Endothelial cell of umbilical vein (primary cell): ENCODE measurements around the gene SCAMP4. TPM values are rescaled to one million over a fixed set of nuclear protein-coding genes. Genes with fewer than 3 reads are reported as not detected.

Experiments used
- BruUV-seq: library from RNA; stranded (reverse); fragments of 400-500 nt; replicated peaks from 2 replicates; lab custom pipeline; 2021; lab: Mats Ljungman, UMichigan
- CTCF ChIA-PET: fragments of 300-600, 350-600 bp; sonication (Branson Sonifier 250); formaldehyde crosslinking; loops from one replicate; lab custom pipeline; 2021; ENCODE audit warnings: antibody characterized with exemption, inconsistent platforms; lab: Charles Lee
- POLR2A ChIA-PET: fragments of 300-600, 350-600 bp; sonication (Branson Sonifier 250); formaldehyde crosslinking; loops from one replicate; lab custom pipeline; 2021; ENCODE audit warnings: antibody characterized with exemption, inconsistent platforms; lab: Charles Lee
- DNase-seq: peaks from one replicate; pipeline ENCODE4 v3.0.0-alpha.2; 2011; ENCODE audit warnings: low read depth, low spot score
- FAIRE-seq: peaks from 2 replicates; lab custom pipeline; 2011; peaks lifted over from hg19 to GRCh38; lab: Jason Lieb, UNC
- H2AFZ ChIP-seq: 2 replicates; pipeline ENCODE4 v1.6.0; 2012; ENCODE audit warnings: low read depth, low read length, control low read depth, inconsistent platforms
- H3K27ac ChIP-seq: 2 replicates; pipeline ENCODE4 v1.5.1; 2011; ENCODE audit warnings: low read depth, mild to moderate bottlenecking, control low read depth, low read length, moderate library complexity; ENCODE audit not compliant: insufficient read depth
- H3K27me3 ChIP-seq, 2 experiments: 2 replicates each; pipeline versions ENCODE4 v1.6.0 to v1.6.1; 2011; ENCODE audit warnings: low read length in 2 of 2, mixed read lengths in 1 of 2; ENCODE audit not compliant: control insufficient read depth in 2 of 2, insufficient read depth in 2 of 2
- H3K36me3 ChIP-seq, 2 experiments: 2 replicates in 1 of 2; 3 replicates in 1 of 2; pipeline ENCODE4 v1.5.1; 2011; ENCODE audit warnings: low read length in 2 of 2, mild to moderate bottlenecking in 1 of 2, moderate library complexity in 1 of 2; ENCODE audit not compliant: control insufficient read depth in 2 of 2, insufficient read depth in 2 of 2; ENCODE audit errors: extremely low read depth in 1 of 2
- H3K4me1 ChIP-seq: 3 replicates; pipeline ENCODE4 v1.5.1; 2011; ENCODE audit warnings: mild to moderate bottlenecking, low read length; ENCODE audit not compliant: control insufficient read depth, insufficient read depth; ENCODE audit errors: extremely low read depth
- H3K4me2 ChIP-seq: 2 replicates; pipeline ENCODE4 v1.6.1; 2011; ENCODE audit warnings: low read length, control low read depth, mixed read lengths; ENCODE audit not compliant: insufficient read depth
- H3K4me3 ChIP-seq, 3 experiments: fragments of 200-600 bp in 1 of 3; sonication (generic), shearing (Covaris generic) in 1 of 3; replicated peaks in 1 of 3; 2 replicates each; pipeline ENCODE4 v1.5.1; 2011 to 2016; ENCODE audit warnings: control low read depth in 3 of 3, low read length in 3 of 3, mild to moderate bottlenecking in 2 of 3, inconsistent platforms in 1 of 3, low read depth in 1 of 3, moderate library complexity in 1 of 3; ENCODE audit not compliant: insufficient read depth in 1 of 3
- H3K79me2 ChIP-seq: 2 replicates; pipeline ENCODE4 v1.6.0; 2012; ENCODE audit warnings: low read length, inconsistent platforms; ENCODE audit not compliant: control insufficient read depth, insufficient read depth
- H3K9ac ChIP-seq: replicated peaks from 2 replicates; pipeline ENCODE3; 2011; ENCODE audit warnings: low read length, control low read depth; ENCODE audit not compliant: insufficient read depth; ENCODE audit errors: extremely low read depth
- H3K9me1 ChIP-seq: replicated peaks from 3 replicates; pipeline ENCODE4 v1.6.0; 2011; ENCODE audit warnings: mild to moderate bottlenecking, low read length; ENCODE audit not compliant: control insufficient read depth, insufficient read depth; ENCODE audit errors: extremely low read depth
- H3K9me3 ChIP-seq: replicated peaks from 2 replicates; pipeline ENCODE4 v1.5.1; 2012; ENCODE audit warnings: low read length, inconsistent platforms; ENCODE audit not compliant: control insufficient read depth, insufficient read depth
- H4K20me1 ChIP-seq: replicated peaks from 2 replicates; pipeline ENCODE3; 2011; ENCODE audit warnings: mild to moderate bottlenecking, low read length; ENCODE audit not compliant: control insufficient read depth, insufficient read depth; ENCODE audit errors: extremely low read depth
- EZH2 ChIP-seq: IDR thresholded peaks from 2 replicates; pipeline ENCODE4 v1.6.1; 2012; ENCODE audit warnings: borderline replicate concordance, low read depth, mild to moderate bottlenecking, moderate library complexity, low read length, inconsistent platforms; ENCODE audit not compliant: severe bottlenecking
- FOS ChIP-seq: IDR thresholded peaks from 2 replicates; pipeline ENCODE4 v1.6.1; 2011; ENCODE audit warnings: mild to moderate bottlenecking, low read length, moderate library complexity, borderline replicate concordance; ENCODE audit not compliant: insufficient read depth
- GATA2 ChIP-seq: IDR thresholded peaks from 2 replicates; pipeline ENCODE4 v1.7.0; 2011; ENCODE audit warnings: low read depth, mild to moderate bottlenecking, moderate library complexity, mixed read lengths, low read length; ENCODE audit not compliant: insufficient read length, insufficient read depth
- JUN ChIP-seq: IDR thresholded peaks from 2 replicates; pipeline ENCODE4 v1.6.1; 2011; ENCODE audit warnings: borderline replicate concordance, low read depth; ENCODE audit not compliant: insufficient read length, insufficient read depth
- MYC ChIP-seq: IDR thresholded peaks from one replicate; pipeline ENCODE4 v1.6.1; 2011; ENCODE audit warnings: mild to moderate bottlenecking, low read depth, low read length
- POLR2A ChIP-seq: IDR thresholded peaks from 2 replicates; pipeline ENCODE4 v1.6.1; 2012; ENCODE audit warnings: low read depth, mild to moderate bottlenecking, control low read depth, low read length
- dilution Hi-C: fragments of 300-500 bp; cut with MboI; formaldehyde crosslinking; loops from one replicate; pipeline ENCODE4 v1.15.0; 2019; ENCODE audit warnings: low sequenced_read_pairs; ENCODE audit not compliant: extremely low pct_ligation_motif_present
- intact Hi-C: fragments of 100-400 bp; cut with micrococcal nuclease; formaldehyde crosslinking; loops from one replicate; pipeline ENCODE4 v1.10.0; 2022
- polyA plus RNA-seq, 4 experiments: library from polyadenylated mRNA; depleted of rRNA in 3 of 4; stranded (reverse) in 3 of 4; unstranded in 1 of 4; fragments of >200 nt; gene quantifications; 2 replicates each; pipeline versions ENCODE4 v1.2.1 to v1.2.3, GENCODE V29; 2011 to 2012; ENCODE audit warnings: missing spikeins in 1 of 4
- total RNA-seq: library from RNA; stranded (reverse); gene quantifications from 2 replicates; pipeline ENCODE4 v1.2.3, GENCODE V29; 2021
- TF ChIP-seq, protein P1 (sequence below), 2 donors: IDR thresholded peaks; 1 replicate in 1 of 2; 2 replicates in 1 of 2; pipeline ENCODE4 v1.5.1; 2011; ENCODE audit warnings: low read length in 2 of 2, mild to moderate bottlenecking in 2 of 2, moderate library complexity in 2 of 2, control low read depth in 1 of 2, inconsistent platforms in 1 of 2, low read depth in 1 of 2; ENCODE audit not compliant: insufficient read depth in 1 of 2; ENCODE audit errors: extremely low read depth in 1 of 2
- TF ChIP-seq, protein P2 (sequence below): IDR thresholded peaks from 2 replicates; pipeline ENCODE4 v1.6.1; 2011; ENCODE audit not compliant: insufficient read depth, insufficient read length

SCAMP4 gene
- total and polyA plus RNA-seq, 2 donors (not counting 3 experiments of a cell fraction or from before 2014, with no cell fraction given): 24.4 to 68.2 TPM

DNA sequence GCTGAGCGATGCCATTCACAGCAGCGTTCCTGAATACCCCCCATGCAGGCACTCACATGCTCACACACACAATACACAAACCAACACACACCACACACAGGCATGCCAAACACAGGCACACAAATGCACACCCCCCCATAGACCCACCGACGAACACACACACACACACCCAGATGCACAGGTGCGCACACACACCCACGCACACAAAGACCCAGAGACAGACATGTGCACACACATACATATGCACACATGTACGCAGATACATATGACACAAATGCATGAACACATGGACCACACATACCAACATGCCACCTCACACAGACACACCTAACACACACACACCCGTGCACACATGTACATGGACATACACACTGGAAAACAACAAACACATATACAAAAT is 28.7 kb downstream of the SCAMP4 start:
- CTCF ChIA-PET: interaction anchor here (1.0 kb wide), 1 partner anchor 12 kb away, joined by 4 read pairs; no protein-coding TSS in a partner anchor
- dilution Hi-C loops: no loop called here
- Histone ChIP-seq H2AFZ (no peak overlapping the region), H3K79me2 (no peaks in the 10 kb centered on the region), H3K9ac (no peak overlapping the region), H4K20me1 (no peaks in the 10 kb centered on the region), H3K36me3 (no peaks in the 10 kb centered on the region), H3K9me1 (no peaks in the 10 kb centered on the region), H3K27me3 (no peaks in the 10 kb centered on the region), H3K4me3 (no peak overlapping the region), H3K4me1 (peaks cover 4% of the 10 kb centered on the region), H3K9me3 (no peaks in the 10 kb centered on the region), H3K27ac (no peak overlapping the region), H3K4me2 (no peak overlapping the region)
- POLR2A ChIA-PET: no interaction called here
- TF ChIP-seq GATA2 (no peak), MYC (no peak), JUN (no peak), EZH2 (no peak), FOS (no peak), POLR2A (no peak)
- TF ChIP-seq, protein P1, sequence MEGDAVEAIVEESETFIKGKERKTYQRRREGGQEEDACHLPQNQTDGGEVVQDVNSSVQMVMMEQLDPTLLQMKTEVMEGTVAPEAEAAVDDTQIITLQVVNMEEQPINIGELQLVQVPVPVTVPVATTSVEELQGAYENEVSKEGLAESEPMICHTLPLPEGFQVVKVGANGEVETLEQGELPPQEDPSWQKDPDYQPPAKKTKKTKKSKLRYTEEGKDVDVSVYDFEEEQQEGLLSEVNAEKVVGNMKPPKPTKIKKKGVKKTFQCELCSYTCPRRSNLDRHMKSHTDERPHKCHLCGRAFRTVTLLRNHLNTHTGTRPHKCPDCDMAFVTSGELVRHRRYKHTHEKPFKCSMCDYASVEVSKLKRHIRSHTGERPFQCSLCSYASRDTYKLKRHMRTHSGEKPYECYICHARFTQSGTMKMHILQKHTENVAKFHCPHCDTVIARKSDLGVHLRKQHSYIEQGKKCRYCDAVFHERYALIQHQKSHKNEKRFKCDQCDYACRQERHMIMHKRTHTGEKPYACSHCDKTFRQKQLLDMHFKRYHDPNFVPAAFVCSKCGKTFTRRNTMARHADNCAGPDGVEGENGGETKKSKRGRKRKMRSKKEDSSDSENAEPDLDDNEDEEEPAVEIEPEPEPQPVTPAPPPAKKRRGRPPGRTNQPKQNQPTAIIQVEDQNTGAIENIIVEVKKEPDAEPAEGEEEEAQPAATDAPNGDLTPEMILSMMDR (IDR thresholded peaks at IDR 0.05; ENCODE audit: extremely low read depth in 1 of 2, insufficient read depth in 1 of 2, low read depth in 1 of 2, low read length in 2 of 2): no peak
- TF ChIP-seq, protein P2, sequence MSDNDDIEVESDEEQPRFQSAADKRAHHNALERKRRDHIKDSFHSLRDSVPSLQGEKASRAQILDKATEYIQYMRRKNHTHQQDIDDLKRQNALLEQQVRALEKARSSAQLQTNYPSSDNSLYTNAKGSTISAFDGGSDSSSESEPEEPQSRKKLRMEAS: no peak
- no peak for FAIRE-seq
- no TSS peak for BruUV-seq
- DNase-seq: no peak
- intact Hi-C loops: loop anchor here (10.0 kb wide), 1 partner anchor 381 kb away; no protein-coding TSS in a partner anchor
